Activated CD4-positive, alpha-beta T cell treated with anti-CD3 and anti-CD28 coated beads for 48 hours (primary cell): ENCODE results near the gene MCF2L.

Experiments used
- DNase-seq: peaks from one replicate; pipeline ENCODE4 v3.0.0-alpha.2; 2020

The MCF2L gene

GRCh38 chr13:113137691-113138298, 168.8 kb downstream of the MCF2L start:
- DNase-seq: no peak

GRCh38 chr13:113138792-113139551, 170.0 kb downstream of the MCF2L start:
- DNase-seq: no peak

- no peak for DNase-seq
Measured at GRCh38 chr13:113139577-113139976, 170.6 kb downstream of the MCF2L start.

GRCh38 chr13:113140677-113141600, 171.9 kb downstream of the MCF2L start:
- DNase-seq: no peak

GRCh38 chr13:113141601-113141970, 172.6 kb downstream of the MCF2L start:
- no peak for DNase-seq

DNA sequence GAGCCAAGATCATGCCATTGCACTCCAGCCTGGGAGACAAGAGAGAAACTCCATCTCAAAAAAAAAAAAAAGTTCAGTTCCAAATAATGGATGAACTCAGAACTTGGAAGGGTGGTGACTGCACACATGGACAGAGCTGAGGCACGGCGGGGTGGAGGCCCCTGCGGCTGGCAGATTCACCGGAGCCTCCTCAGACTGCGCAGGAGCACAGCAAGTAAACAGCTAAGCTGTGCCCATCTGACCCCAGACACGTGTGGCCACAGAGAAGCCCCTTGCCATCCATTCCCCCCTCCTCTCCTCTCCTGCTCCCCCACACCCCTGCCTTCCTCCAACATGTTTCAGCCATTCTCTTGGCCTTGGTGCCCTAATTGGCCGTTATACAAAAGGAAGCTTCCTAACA, 173.9 kb downstream of the MCF2L start:
- no peak for DNase-seq

GRCh38 chr13:113143466-113144254, 174.6 kb downstream of the MCF2L start:
- DNase-seq: no peak

DNA sequence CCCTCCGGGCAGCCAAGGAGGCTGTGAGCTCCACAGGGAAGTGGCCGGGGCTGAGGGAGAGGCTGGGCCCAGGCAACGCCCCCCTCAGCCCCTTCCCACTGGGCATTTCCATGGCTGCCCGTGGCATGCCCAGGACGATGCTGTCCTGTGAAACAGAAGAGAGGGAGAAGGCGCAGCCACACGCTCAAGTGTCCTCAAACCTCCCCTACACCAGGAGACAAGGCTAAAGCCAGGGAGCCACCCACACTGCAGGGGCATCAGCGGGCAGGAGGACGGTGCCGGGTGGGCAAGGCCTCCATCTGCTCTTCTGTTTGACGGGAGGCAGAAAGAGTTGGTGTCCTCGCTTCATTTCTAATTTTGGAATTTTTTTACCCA, 175.2 kb downstream of the MCF2L start:
- DNase-seq: no peak

DNA sequence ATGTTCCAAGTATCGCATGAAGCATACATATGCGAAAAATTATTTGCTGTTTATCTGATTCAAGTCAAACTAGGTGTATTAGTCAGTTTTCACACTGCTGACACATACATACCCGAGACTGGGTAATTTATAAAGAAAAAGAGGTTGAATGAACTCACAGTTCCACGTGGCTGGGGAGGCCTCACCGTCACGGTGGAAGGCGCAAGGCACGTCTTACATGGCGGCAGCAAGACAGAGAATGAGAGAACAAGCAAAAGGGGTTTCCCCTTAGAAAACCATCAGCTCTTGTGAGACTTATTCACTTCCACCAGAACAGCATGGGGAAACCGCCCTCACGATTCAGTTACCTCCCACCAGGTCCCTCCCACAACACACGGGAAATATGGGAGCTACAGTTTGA, 176.5 kb downstream of the MCF2L start:
- peak; percentile 80 for DNase-seq

DNA sequence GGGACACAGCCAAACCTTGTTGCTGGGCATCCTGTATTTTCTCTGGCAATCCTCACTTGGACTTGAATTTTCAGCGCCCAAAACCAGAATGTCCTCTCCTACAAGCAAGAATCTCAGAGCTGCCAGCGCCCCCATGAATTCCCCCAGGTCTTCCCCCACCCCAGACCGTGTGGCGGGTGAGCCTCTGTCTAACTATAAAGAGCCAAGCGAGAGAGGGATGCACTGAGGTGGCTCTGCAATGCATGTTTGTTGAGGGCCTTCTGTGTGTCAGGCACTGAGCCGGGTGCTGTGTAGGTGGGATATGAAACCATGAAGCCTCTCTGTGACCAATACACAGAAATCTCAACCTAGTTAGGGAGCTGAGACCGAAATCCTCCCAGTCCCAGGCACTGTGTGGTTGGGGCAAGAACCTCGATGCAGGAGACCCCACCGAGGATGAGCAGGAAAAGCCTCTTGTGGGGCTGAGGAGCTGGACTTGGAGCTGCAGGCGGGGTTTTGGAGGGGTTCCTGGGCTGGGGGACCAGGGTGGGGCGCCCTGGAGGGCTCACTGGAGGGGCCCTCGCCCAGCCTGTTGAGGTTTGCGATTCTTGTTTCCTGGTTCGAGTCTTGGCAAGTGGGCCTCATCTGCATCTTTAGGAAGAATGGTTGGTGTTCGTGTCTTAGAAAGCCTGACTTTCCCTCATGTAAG, 177.0 kb downstream of the MCF2L start:
- DNase-seq: peak; percentile 31

- DNase-seq: no peak
Measured at GRCh38 chr13:113146750-113147149, 177.7 kb downstream of the MCF2L start.

DNA sequence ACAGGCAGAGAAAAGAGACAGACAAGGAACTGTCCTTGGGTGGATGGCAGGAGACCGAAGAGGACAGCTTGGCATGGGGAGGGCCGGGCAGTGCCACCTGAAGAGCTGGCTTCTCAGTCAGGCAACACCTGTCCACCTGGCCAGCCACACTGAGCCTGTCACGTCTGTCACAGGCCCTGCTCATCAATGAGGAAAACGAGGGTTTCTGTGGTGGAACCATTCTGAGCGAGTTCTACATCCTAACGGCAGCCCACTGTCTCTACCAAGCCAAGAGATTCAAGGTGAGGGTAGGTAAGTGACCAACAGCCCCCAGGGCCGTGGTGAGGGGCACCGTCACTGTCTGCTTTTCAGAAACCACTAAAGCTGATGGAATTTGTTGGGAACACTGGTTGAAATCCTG, 178.2 kb downstream of the MCF2L start:
- DNase-seq: no peak

DNA sequence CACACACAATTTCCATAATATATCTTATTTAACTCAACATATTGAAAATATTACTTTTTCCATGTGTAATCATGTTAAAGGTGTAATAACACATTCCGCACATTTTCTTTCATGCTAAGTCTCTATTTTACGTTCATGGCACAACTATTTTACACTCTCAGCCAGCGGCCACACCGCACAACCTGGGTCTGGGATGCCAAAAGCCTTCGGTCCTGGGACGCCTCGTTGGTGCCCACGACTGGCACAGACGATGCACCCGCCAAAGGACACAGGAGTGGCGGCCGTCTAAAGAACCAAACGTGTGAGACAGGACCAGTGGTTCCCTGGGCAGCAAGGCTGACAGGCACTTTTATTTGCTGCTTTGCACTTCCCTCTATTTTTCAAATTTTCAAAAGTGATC, 179.4 kb downstream of the MCF2L start:
- DNase-seq: no peak

GRCh38 chr13:113148940-113149503, 180.0 kb downstream of the MCF2L start:
- no peak for DNase-seq
